ENCODE measurements around the gene BAZ2B. TPM values are rescaled to one million over a fixed set of nuclear protein-coding genes. Genes with fewer than 3 reads are reported as not detected.
A peak's percentile ranks its signal among the peaks of the same experiment; 100 is the strongest.

Gene BAZ2B
- total and polyA plus RNA-seq, 2 of the 13 experiments (the other 11 are each of a cell fraction or from before 2014, with no cell fraction given): 14.0 to 15.1 TPM

DNA sequence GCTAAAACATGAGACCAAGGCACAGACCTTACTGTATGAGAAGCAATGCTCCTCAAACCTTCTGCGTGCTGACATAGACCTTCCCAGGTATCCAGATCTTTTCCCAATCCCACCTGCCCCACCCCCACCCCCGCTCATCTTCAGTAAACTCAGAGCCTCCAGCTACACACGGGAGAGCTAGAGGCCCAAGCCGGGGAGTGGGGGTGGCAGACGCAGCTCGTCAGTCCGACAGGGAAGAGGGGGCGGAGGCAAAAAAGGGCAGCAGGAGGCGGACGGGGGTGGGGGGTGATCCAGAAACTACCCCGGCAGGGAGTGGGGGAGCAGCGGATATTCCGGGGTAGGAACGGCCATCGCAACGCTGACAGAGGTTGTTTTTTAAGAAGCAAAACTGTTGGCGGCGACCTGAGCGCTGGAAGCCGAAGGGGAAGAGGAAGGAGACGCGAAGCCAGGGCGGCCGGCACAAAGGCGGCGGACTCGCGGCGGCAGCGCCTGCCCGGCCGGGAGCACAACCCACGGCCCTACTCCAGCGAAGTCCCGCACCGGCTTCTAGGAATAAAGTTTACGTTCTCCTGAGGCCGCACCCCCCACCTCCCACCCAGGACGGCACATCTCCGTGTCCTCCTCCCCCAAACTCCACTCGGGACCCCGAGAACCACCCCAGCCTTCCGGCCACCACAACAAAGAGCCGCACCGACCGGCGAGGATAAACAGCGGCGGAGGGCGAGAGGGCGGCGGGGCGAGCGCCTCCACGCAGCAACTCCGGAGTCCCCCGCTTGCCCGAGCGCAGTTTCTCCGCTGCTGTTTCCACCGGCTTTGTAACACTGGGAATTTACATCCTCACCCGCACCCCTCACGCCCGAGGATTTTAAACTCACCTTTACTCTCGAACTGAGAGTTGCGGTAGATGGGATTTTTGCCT is 722 bp downstream of the BAZ2B start (continued):
- TF ChIP-seq EHMT2 (IDR thresholded peaks at IDR 0.05; ENCODE audit: borderline replicate concordance, low read depth, low read length) (no peak), NR2C2 (CRISPR knock-in tag; IDR thresholded peaks at IDR 0.05; ENCODE audit: borderline replicate concordance) (peak; percentile 45; the same call in 1 of the 2 replicates), GABPA (IDR thresholded peaks at IDR 0.05; ENCODE audit: low read depth, low read length) (no peak), GABPA (CRISPR knock-in tag; IDR thresholded peaks at IDR 0.05; ENCODE audit: low read depth) (no peak), AHR (CRISPR knock-in tag; IDR thresholded peaks at IDR 0.05) (0 out of 2 replicates have a peak, but pooled peaks have one; percentile 86), KDM6A (CRISPR knock-in tag; IDR thresholded peaks at IDR 0.05; ENCODE audit: low read depth) (peak; percentile 70), REXO4 (CRISPR knock-in tag; IDR thresholded peaks at IDR 0.05; ENCODE audit: borderline replicate concordance) (peak; percentile 66; the same call in 1 of the 2 replicates), ZNF333 (CRISPR knock-in tag; IDR thresholded peaks at IDR 0.05; ENCODE audit: borderline replicate concordance) (peak; percentile 20; the same call in 1 of the 2 replicates), PCBP1 (IDR thresholded peaks at IDR 0.05; ENCODE audit: borderline replicate concordance, low read depth, low read length) (0 out of 2 replicates have a peak, but pooled peaks have one; percentile 61), ZNF564 (CRISPR knock-in tag; IDR thresholded peaks at IDR 0.05) (0 out of 2 replicates have a peak, but pooled peaks have one; percentile 32), ZNF292 (CRISPR knock-in tag; IDR thresholded peaks at IDR 0.05; ENCODE audit: borderline replicate concordance, low read depth) (peak; percentile 64), EED (CRISPR knock-in tag; IDR thresholded peaks at IDR 0.05) (peak; percentile 78), NFRKB (IDR thresholded peaks at IDR 0.05) (no peak), FOXA3 (CRISPR knock-in tag; IDR thresholded peaks at IDR 0.05) (peak; percentile 54), ZNF614 (CRISPR knock-in tag; IDR thresholded peaks at IDR 0.05; ENCODE audit: borderline replicate concordance) (no peak), KMT2B (CRISPR knock-in tag; IDR thresholded peaks at IDR 0.05) (peak; percentile 51; the same call in 1 of the 2 replicates), ZNF501 (CRISPR knock-in tag; IDR thresholded peaks at IDR 0.05) (peak; percentile 70), ZNF883 (CRISPR knock-in tag; IDR thresholded peaks at IDR 0.05; ENCODE audit: not compliant biosample characterization) (no peak), SMYD3 (CRISPR knock-in tag; IDR thresholded peaks at IDR 0.05) (peak; percentile 74; the same call in 1 of the 2 replicates), JDP2 (CRISPR knock-in tag; IDR thresholded peaks at IDR 0.05; ENCODE audit: borderline replicate concordance) (peak; percentile 27; the same call in 1 of the 2 replicates), FOXP1 (IDR thresholded peaks at IDR 0.05) (no peak), FOXP1 (CRISPR knock-in tag; IDR thresholded peaks at IDR 0.05) (peak; percentile 64), ZEB1 (IDR thresholded peaks at IDR 0.05; ENCODE audit: insufficient replicate concordance, low read depth) (peak; percentile 84), ARID2 (CRISPR knock-in tag; IDR thresholded peaks at IDR 0.05; ENCODE audit: borderline replicate concordance) (peak; percentile 96; the same call in 1 of the 2 replicates), MTA1 (CRISPR knock-in tag; IDR thresholded peaks at IDR 0.05; ENCODE audit: borderline replicate concordance) (peak; percentile 79; the same call in 1 of the 2 replicates)
- TF ChIP-seq, protein P1, sequence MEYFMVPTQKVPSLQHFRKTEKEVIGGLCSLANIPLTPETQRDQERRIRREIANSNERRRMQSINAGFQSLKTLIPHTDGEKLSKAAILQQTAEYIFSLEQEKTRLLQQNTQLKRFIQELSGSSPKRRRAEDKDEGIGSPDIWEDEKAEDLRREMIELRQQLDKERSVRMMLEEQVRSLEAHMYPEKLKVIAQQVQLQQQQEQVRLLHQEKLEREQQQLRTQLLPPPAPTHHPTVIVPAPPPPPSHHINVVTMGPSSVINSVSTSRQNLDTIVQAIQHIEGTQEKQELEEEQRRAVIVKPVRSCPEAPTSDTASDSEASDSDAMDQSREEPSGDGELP (IDR thresholded peaks at IDR 0.05; ENCODE audit: borderline replicate concordance, low read depth): no peak
- TF ChIP-seq, protein P2, sequence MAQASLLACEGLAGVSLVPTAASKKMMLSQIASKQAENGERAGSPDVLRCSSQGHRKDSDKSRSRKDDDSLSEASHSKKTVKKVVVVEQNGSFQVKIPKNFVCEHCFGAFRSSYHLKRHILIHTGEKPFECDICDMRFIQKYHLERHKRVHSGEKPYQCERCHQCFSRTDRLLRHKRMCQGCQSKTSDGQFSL (CRISPR knock-in tag; IDR thresholded peaks at IDR 0.05): peak; percentile 90
- TF ChIP-seq, protein P3, sequence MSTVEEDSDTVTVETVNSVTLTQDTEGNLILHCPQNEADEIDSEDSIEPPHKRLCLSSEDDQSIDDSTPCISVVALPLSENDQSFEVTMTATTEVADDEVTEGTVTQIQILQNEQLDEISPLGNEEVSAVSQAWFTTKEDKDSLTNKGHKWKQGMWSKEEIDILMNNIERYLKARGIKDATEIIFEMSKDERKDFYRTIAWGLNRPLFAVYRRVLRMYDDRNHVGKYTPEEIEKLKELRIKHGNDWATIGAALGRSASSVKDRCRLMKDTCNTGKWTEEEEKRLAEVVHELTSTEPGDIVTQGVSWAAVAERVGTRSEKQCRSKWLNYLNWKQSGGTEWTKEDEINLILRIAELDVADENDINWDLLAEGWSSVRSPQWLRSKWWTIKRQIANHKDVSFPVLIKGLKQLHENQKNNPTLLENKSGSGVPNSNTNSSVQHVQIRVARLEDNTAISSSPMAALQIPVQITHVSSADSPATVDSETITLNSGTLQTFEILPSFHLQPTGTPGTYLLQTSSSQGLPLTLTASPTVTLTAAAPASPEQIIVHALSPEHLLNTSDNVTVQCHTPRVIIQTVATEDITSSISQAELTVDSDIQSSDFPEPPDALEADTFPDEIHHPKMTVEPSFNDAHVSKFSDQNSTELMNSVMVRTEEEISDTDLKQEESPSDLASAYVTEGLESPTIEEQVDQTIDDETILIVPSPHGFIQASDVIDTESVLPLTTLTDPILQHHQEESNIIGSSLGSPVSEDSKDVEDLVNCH (CRISPR knock-in tag; IDR thresholded peaks at IDR 0.05): 0 out of 2 replicates have a peak, but pooled peaks have one; percentile 18
